ENCODE results near the gene CNTRL. TPM values are rescaled to one million over a fixed set of nuclear protein-coding genes. Genes with fewer than 3 reads are reported as not detected.

The CNTRL gene
- polyA plus RNA-seq, 4 donors = 27.2 to 33.6 (median 30.3) TPM

GRCh38 chr9:121199921-121200320 lies 125.2 kb downstream of the CNTRL start:
- DNase-seq (ENCODE audit: low read depth in 4 of 4, low spot score in 3 of 4) = no peak

GRCh38 chr9:121200356-121200755 lies 125.6 kb downstream of the CNTRL start:
- DNase-seq (ENCODE audit: low read depth in 4 of 4, low spot score in 3 of 4) = no peak

GRCh38 chr9:121201045-121201737 lies 126.4 kb downstream of the CNTRL start:
- DNase-seq (ENCODE audit: low read depth in 4 of 4, low spot score in 3 of 4) = no peak

GRCh38 chr9:121201738-121202533 lies 127.2 kb downstream of the CNTRL start, which contains the start of gene RAB14:
Gene RAB14, minus strand, starts transcription at chr9:121201869. Its CDS starts 8,457 bp downstream, at chr9:121193412.
- DNase-seq (ENCODE audit: low read depth in 4 of 4, low spot score in 3 of 4) = peak; percentile 97 to 98 (median 98)

GRCh38 chr9:121204121-121204520 lies 129.4 kb downstream of the CNTRL start:
- no peak for DNase-seq (ENCODE audit: low read depth in 4 of 4, low spot score in 3 of 4)

- no peak for DNase-seq (ENCODE audit: low read depth in 4 of 4, low spot score in 3 of 4)
Observed at GRCh38 chr9:121204611-121205010, 129.9 kb downstream of the CNTRL start.

GRCh38 chr9:121206516-121207370 lies 132.0 kb downstream of the CNTRL start:
- no peak for DNase-seq (ENCODE audit: low read depth in 4 of 4, low spot score in 3 of 4)

GRCh38 chr9:121207371-121207940 lies 132.7 kb downstream of the CNTRL start:
- no peak for DNase-seq (ENCODE audit: low read depth in 4 of 4, low spot score in 3 of 4)

GRCh38 chr9:121210536-121210935 lies 135.8 kb downstream of the CNTRL start:
- no peak for DNase-seq (ENCODE audit: low read depth in 4 of 4, low spot score in 3 of 4)

- peak; percentile 72 to 77 (median 76) for DNase-seq (ENCODE audit: low read depth in 4 of 4, low spot score in 3 of 4)
Observed at GRCh38 chr9:121213136-121213806, 138.5 kb downstream of the CNTRL start.

- no peak for DNase-seq (ENCODE audit: low read depth in 4 of 4, low spot score in 3 of 4)
Observed at GRCh38 chr9:121214005-121214404, 139.2 kb downstream of the CNTRL start.

GRCh38 chr9:121216271-121216805 lies 141.6 kb downstream of the CNTRL start:
- no peak for DNase-seq (ENCODE audit: low read depth in 4 of 4, low spot score in 3 of 4)

GRCh38 chr9:121217609-121218292 lies 143.0 kb downstream of the CNTRL start:
- DNase-seq (ENCODE audit: low read depth in 4 of 4, low spot score in 3 of 4) = no peak

- no peak for DNase-seq (ENCODE audit: low read depth in 4 of 4, low spot score in 3 of 4)
Observed at GRCh38 chr9:121218357-121219027, 143.7 kb downstream of the CNTRL start.

GRCh38 chr9:121219530-121219929 lies 144.8 kb downstream of the CNTRL start:
- DNase-seq (ENCODE audit: low read depth in 4 of 4, low spot score in 3 of 4) = no peak

- no peak for DNase-seq (ENCODE audit: low read depth in 4 of 4, low spot score in 3 of 4)
Observed at GRCh38 chr9:121220996-121221663, 146.4 kb downstream of the CNTRL start.

GRCh38 chr9:121221664-121222055 lies 146.9 kb downstream of the CNTRL start:
- no peak for DNase-seq (ENCODE audit: low read depth in 4 of 4, low spot score in 3 of 4)

- DNase-seq (ENCODE audit: low read depth in 4 of 4, low spot score in 3 of 4) = no peak
Observed at GRCh38 chr9:121222524-121223171, 147.9 kb downstream of the CNTRL start.

All from right renal pelvis (tissue), 4 donors.